Mucosa of descending colon (tissue), 3 donors: ENCODE data around the gene SLC7A5. TPM values are rescaled to one million over a fixed set of nuclear protein-coding genes. Genes with fewer than 3 reads are reported as not detected.
"Not testable (repeated sequence)": the region's sequence is repeated elsewhere in the genome, so short reads cannot be mapped to it uniquely, and the experiment has no call there.

Experiments
- ATAC-seq: fragments of 200-7000 bp; cut with Tn5 transposase; one replicate; pipeline ENCODE4 v1.9.1; 2020; ENCODE audit warnings: mild to moderate bottlenecking, moderate library complexity
- DNase-seq, 3 donors: peaks; one replicate each; pipeline ENCODE4 v3.0.0-alpha.2; 2020
- H3K36me3 ChIP-seq: fragments of 200-600 bp; one replicate; pipeline ENCODE4 v1.8.0; 2021; ENCODE audit warnings: low read depth, mild to moderate bottlenecking
- H3K4me1 ChIP-seq: fragments of 200-600 bp; one replicate; pipeline ENCODE4 v1.8.0; 2021; ENCODE audit warnings: low read depth, mild to moderate bottlenecking
- H3K4me3 ChIP-seq: fragments of 200-600 bp; one replicate; pipeline ENCODE4 v1.8.0; 2021; ENCODE audit warnings: mild to moderate bottlenecking
- H3K9me3 ChIP-seq: fragments of 200-600 bp; one replicate; pipeline ENCODE4 v1.8.0; 2021; ENCODE audit warnings: mild to moderate bottlenecking
- intact Hi-C, 2 donors: fragments of 100-400 bp; cut with DNase I in 1 of 2; cut with micrococcal nuclease in 1 of 2; formaldehyde crosslinking; loops; one replicate each; pipeline versions ENCODE4 v1.11.0 to v1.11.1; 2022; cut with DNase I, micrococcal nuclease
- long read RNA-seq, 2 donors: library from polyadenylated mRNA; unstranded; transcript quantifications; one replicate each; pipeline ENCODE4 v2.0.0, GENCODE V29; 2019 to 2021
- total RNA-seq, 3 donors: library from RNA; stranded (reverse); fragmentation: NEBNext Ultra II Directional in 2 of 3; extraction: Animal tissue kit (Norgen Biotek cat#: 25700) in 2 of 3; gene quantifications; one replicate each; pipeline versions ENCODE4 v1.2.1 to v1.2.4, GENCODE V29; 2021 to 2023
- TF ChIP-seq, protein P1 (sequence below): fragments of 200-600 bp; IDR thresholded peaks from one replicate; pipeline ENCODE4 v1.8.0; 2022; ENCODE audit warnings: antibody characterized with exemption, mild to moderate bottlenecking
- donor health status: DM: no; HTN: no; CAD: no; lungs with moderate emphysema.
- donor health status: DM: no; HTN: no; CAD: no.
- donor health status: DM: no; HTN: yes; CAD: no.

Gene SLC7A5
- total RNA-seq = 10 to 100 TPM in 1 of 3 donors, 1 to 10 TPM in 2; 1.9 to 13.7 (median 8.1) TPM
- long read RNA-seq, donor 1, full-length matches to known transcripts = 1 of 16 reads
- long read RNA-seq, donor 1, partial matches to known transcripts = 0 of 16 reads
- long read RNA-seq, donor 1, other reads (novel, unspliced or antisense) = 15 of 16 reads
- long read RNA-seq, donor 2, partial matches to known transcripts = 0 of 1 reads
- long read RNA-seq, donor 2, other reads (novel, unspliced or antisense) = 1 of 1 reads

DNA sequence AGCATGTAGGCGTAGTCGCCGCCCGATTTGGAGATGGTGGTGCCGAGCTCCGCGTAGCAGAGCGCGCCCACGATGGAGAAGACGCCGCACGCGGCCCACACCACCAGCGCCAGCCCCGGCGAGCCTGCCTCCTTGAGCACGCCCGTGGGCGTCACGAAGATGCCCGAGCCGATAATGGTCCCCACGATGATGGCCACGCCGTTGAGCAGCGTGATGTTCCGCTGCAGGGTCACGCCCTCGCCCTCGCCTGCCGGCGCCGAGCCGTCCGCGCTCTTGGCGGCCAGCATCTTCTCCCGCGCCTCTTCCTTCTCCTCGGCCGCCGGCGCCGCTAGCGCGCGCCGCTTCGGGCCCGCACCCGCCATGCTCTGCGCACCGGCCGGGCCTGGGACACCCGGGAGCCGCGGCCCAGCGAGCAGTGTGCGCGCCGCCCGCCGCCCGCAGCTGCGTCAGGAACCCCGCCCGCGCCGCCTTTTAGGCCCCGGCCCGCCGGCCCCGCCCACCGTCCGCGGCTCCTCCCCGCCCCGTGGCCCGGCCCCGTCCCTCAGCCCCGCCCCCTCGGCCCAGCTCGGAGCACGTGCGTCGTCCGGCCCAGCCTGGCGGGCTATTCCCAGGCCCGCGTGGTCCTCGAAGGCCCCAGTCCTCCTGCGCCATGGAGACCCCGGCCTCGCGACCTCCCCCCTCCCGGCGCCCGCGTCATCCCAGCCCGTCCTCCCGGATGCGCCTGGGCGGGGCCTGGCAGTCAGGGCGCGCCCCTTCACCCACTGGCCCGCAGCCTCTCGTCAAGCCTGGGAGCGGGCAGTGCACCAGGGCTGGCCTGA is at the start of gene SLC7A5:
TSS of gene SLC7A5 (minus strand) at position 447 of the 818 bp plus-strand sequence. CDS start at position 362, 85 bp downstream.
- peak; percentile 82 to 90 (median 90) for DNase-seq
- intact Hi-C loops = not testable (repeated sequence)
- peak; percentile 89 for ATAC-seq

DNA sequence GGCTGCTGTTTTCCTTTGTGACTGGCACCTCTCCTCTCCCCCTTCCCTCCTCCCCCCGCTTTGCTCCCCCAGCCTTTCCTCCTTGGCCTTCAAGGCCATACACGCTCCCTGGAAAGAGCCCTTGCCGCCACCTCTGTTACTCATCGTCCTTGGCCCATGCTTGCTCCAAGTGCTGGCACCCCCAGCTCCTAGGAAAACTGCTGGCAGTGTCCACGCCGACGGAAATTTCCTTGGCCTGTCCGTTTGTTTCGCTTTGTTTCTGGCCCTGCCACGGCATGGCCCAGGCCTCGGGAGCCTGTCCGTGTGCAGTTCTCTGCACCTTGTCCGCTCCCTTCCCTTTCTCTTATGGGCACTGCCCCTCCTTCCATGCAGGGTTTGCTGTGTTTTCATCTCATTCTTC is 49.0 kb upstream of the SLC7A5 start:
- TF ChIP-seq, protein P1, sequence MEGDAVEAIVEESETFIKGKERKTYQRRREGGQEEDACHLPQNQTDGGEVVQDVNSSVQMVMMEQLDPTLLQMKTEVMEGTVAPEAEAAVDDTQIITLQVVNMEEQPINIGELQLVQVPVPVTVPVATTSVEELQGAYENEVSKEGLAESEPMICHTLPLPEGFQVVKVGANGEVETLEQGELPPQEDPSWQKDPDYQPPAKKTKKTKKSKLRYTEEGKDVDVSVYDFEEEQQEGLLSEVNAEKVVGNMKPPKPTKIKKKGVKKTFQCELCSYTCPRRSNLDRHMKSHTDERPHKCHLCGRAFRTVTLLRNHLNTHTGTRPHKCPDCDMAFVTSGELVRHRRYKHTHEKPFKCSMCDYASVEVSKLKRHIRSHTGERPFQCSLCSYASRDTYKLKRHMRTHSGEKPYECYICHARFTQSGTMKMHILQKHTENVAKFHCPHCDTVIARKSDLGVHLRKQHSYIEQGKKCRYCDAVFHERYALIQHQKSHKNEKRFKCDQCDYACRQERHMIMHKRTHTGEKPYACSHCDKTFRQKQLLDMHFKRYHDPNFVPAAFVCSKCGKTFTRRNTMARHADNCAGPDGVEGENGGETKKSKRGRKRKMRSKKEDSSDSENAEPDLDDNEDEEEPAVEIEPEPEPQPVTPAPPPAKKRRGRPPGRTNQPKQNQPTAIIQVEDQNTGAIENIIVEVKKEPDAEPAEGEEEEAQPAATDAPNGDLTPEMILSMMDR = no peak
- Histone ChIP-seq H3K36me3 (no peaks in the 10 kb centered on the region), H3K4me3 (no peak overlapping the region), H3K4me1 (no peaks in the 10 kb centered on the region), H3K9me3 (no peaks in the 10 kb centered on the region)
- ATAC-seq = no peak
- DNase-seq = no peak
- intact Hi-C loops = no loop called here

More for the DNA sequence above, at the start of gene SLC7A5:
- H3K4me3 ChIP-seq = peak within 1 kb of the TSS; percentile 4
- not testable (repeated sequence) for H3K4me1 ChIP-seq, H3K9me3 ChIP-seq, H3K36me3 ChIP-seq

DNA sequence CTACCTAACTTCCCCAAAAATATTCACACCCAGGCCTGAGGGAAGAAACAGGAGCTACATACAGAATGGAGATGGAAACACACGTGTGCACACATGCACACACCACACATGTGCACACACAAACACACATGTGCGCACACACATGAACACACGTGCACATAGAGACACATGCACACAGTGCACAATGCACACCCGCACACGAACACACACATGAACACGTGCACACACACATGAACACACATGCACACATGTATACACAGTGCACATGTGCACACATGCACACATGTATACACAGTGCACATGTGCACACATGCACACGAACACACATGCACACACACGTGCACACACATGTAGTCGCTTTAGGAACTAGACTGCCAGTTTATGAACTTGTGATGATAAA is 48.2 kb upstream of the SLC7A5 start:
- H3K4me1 ChIP-seq = no peaks in the 10 kb centered on the region
- no peak for DNase-seq
- H3K4me3 ChIP-seq = no peak overlapping the region
- no peaks in the 10 kb centered on the region for H3K9me3 ChIP-seq
- intact Hi-C loops = no loop called here
- no peak for ATAC-seq
- TF ChIP-seq, protein P1 = no peak
- no peaks in the 10 kb centered on the region for H3K36me3 ChIP-seq

DNA sequence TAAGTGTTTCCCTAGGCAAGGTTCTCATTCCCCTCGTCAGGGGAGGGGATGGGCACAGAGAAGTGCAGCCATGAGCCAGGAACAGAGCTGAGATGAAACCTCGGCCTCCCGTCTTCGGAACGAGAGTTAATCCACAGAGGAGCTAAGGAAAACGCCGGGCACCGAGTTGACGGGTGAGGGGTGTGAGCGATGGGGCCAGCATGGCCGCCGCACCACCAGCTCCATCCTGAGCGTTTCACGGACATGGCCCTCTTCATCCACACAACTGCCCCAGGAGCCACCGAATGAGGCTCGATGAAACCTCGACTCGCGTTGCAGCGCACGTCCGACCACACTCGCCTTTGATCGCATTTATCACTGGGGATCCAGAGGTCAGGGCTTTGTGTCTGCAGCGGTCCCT is 45.5 kb upstream of the SLC7A5 start:
- DNase-seq (no peak), ATAC-seq (no peak)
- TF ChIP-seq, protein P1 = no peak
- Histone ChIP-seq H3K4me1 (no peaks in the 10 kb centered on the region), H3K9me3 (no peaks in the 10 kb centered on the region), H3K4me3 (no peak overlapping the region), H3K36me3 (no peaks in the 10 kb centered on the region)
- intact Hi-C loops = no loop called here

DNA sequence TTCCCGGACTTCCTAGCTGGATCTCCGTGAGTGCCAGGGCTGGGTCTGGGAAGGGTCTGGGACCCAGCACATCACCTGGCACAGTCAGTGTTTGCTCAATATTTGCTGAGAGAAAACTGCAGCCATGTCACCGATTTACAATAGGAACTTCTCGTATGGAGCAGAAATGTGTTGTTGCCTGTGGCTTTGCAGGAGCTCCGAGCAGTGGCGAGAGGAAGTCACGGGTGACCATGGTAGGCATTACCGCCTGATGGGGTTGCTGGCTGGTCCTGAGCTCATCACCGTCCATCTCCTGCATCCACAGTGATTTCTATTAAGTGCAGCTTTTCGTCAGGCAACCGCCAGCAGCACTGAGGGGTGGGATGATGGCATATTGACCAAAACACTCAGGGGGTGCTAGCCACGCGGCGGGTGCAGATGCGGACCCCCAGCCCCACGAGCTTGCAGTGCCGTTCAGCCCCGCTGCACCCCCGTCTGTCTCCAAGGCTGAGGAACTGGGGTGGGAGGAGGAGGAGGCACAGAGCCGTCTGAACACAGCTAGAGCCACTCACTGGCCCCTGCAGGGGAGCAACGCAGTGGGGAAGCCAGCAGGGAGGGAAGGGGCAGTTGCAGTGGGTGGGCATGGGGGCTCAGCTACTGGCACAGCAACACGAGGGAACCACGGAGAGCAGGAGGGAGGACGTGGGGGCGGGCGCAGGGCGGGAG is 44.9 kb upstream of the SLC7A5 start:
- H3K4me3 ChIP-seq, H3K36me3 ChIP-seq, H3K9me3 ChIP-seq, DNase-seq, H3K4me1 ChIP-seq, ATAC-seq, intact Hi-C loops: not testable (repeated sequence)

DNA sequence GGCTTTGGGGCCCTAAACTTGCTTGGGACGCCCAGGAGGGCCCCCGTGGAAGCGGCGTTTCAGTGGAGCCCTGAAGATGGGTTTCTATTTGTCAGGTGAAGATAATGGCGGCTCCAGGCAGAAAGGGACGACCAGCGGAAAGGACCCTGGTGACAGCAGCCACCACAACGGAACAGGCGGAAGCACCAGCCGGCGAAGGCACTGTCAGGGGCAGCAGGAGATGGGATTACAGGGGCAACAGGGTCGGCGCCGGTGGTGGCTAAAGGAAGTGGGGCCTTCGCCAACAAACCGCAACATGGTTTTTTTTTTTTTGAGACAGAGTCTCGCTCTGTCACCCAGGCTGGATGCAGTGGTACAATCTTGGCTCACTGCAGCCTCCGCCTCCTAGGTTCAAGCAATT is 43.4 kb upstream of the SLC7A5 start:
- H3K4me3 ChIP-seq, intact Hi-C loops, DNase-seq, H3K36me3 ChIP-seq, H3K9me3 ChIP-seq, H3K4me1 ChIP-seq, ATAC-seq: not testable (repeated sequence)

DNA sequence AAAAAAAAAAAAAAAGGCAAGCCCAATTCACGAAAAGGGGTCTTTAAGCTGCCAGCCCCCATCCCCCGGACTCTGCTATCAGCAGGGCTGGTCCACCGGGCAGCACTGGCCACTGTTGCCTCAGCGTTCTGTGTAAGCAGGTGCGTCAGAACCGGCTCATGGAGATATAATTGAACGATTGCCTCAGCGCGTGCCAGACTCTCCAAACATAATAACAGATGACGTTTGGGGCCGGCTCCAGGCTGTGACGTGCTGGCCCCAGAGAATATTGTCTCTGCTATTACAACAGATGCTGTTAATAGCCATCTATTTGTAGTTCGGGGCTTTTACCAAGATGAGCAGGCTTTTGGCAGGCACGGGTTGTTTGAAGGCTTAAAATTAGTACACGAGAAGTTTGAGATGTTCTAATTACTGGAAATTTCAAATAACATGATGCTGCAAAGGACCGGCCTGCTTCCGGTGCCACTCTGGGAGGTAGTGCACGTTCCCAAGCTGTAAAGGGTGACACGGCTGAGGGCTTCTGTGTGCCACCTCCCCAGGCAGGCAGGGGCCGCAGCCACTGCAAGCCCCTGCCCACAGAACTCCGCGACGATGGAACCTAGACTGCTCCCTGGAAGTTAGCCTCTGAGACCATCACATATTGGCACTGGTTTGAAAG is 41.9 kb upstream of the SLC7A5 start:
- peak; percentile 56 for ATAC-seq
- peak in 2 of 3 donors; percentile 44 to 52 for DNase-seq
- intact Hi-C loops, H3K4me1 ChIP-seq, H3K4me3 ChIP-seq, H3K36me3 ChIP-seq, H3K9me3 ChIP-seq: not testable (repeated sequence)
